Hippocampal formation (tissue), 2 donors: ENCODE measurements around the gene DUXB.

Source experiments
- DNase-seq, 2 donors: peaks; one replicate each; lab custom pipeline; 2025; lab: John Stamatoyannopoulos, UW

The DUXB gene

GRCh38 chr16:75701361-75701760 is at the start of gene DUXB:
Gene DUXB, minus strand, starts transcription at chr16:75701461. Its CDS starts 43 bp downstream, at chr16:75701418.
- no peak for DNase-seq

- DNase-seq, result no peak
Measured at GRCh38 chr16:75750528-75750927, 49.3 kb upstream of the DUXB start.

GRCh38 chr16:75746359-75746758 is 45.1 kb upstream of the DUXB start:
- DNase-seq, result no peak

GRCh38 chr16:75745823-75746222 is 44.6 kb upstream of the DUXB start:
- DNase-seq, result no peak

GRCh38 chr16:75745242-75745641 is 44.0 kb upstream of the DUXB start:
- no peak for DNase-seq

GRCh38 chr16:75742424-75743047 is 41.3 kb upstream of the DUXB start:
- no peak for DNase-seq

GRCh38 chr16:75733305-75734211 is 32.3 kb upstream of the DUXB start:
- DNase-seq, result no peak

GRCh38 chr16:75732871-75733270 is 31.6 kb upstream of the DUXB start:
- DNase-seq, result no peak

GRCh38 chr16:75727221-75727620 is 26.0 kb upstream of the DUXB start:
- DNase-seq, result no peak

GRCh38 chr16:75726390-75726789 is 25.1 kb upstream of the DUXB start, which contains the start of gene CPHXL:
Gene CPHXL, minus strand, starts transcription at chr16:75726490. Its CDS starts 48 bp downstream, at chr16:75726442.
- no peak for DNase-seq

- DNase-seq, result no peak
Measured at GRCh38 chr16:75718452-75718851, 17.2 kb upstream of the DUXB start.

- no peak for DNase-seq
Measured at GRCh38 chr16:75714661-75715060, 13.4 kb upstream of the DUXB start.

GRCh38 chr16:75710344-75710743 is 9.1 kb upstream of the DUXB start:
- no peak for DNase-seq

- DNase-seq, result no peak
Measured at GRCh38 chr16:75703306-75703705, 2.0 kb upstream of the DUXB start.

- DNase-seq, result no peak
Measured at GRCh38 chr16:75702242-75702641, 981 bp upstream of the DUXB start.

GRCh38 chr16:75697571-75697970 is 3.7 kb downstream of the DUXB start:
- DNase-seq, result no peak

GRCh38 chr16:75695708-75696107 is 5.6 kb downstream of the DUXB start:
- no peak for DNase-seq

GRCh38 chr16:75687361-75687760 is 13.9 kb downstream of the DUXB start:
- DNase-seq, result no peak

GRCh38 chr16:75682308-75682707 is 19.0 kb downstream of the DUXB start:
- no peak for DNase-seq

GRCh38 chr16:75679366-75679765 is 21.9 kb downstream of the DUXB start:
- no peak for DNase-seq

GRCh38 chr16:75676909-75677308 is 24.4 kb downstream of the DUXB start, which contains the start of gene CPHXL2:
Gene CPHXL2, minus strand, starts transcription at chr16:75677009. Its CDS starts 10 bp downstream, at chr16:75676999.
- DNase-seq, result no peak

- DNase-seq, result no peak
Measured at GRCh38 chr16:75667503-75667902, 33.8 kb downstream of the DUXB start.

GRCh38 chr16:75660726-75661302 is 40.4 kb downstream of the DUXB start:
- peak in 1 of 2 donors; percentile 12 for DNase-seq
